ENCODE results near the gene CCDC92.

CCDC92 gene

GRCh38 chr12:124011435-124012115 lies 38.9 kb upstream of the CCDC92 start:
- peaks cover 3% of the 10 kb centered on the region; the same call in 1 of the 2 replicates for H3F3A ChIP-seq (ENCODE audit: control insufficient read depth, insufficient read depth)
- no peaks in the 10 kb centered on the region for H4K20me1 ChIP-seq (ENCODE audit: control insufficient read depth, insufficient read depth, low read depth, low read length)
- no peak overlapping the region for H3K27ac ChIP-seq (ENCODE audit: low read depth, low read length)
- no peaks in the 10 kb centered on the region for H3K27me3 ChIP-seq (ENCODE audit: control insufficient read depth, low read length)
- no peak overlapping the region for H3K4me2 ChIP-seq (ENCODE audit: low read length)
- no peak for TF ChIP-seq EZH2phosphoT487 (IDR thresholded peaks at IDR 0.05; ENCODE audit: borderline replicate concordance, low read length)
- no peak for TF ChIP-seq CTCF (IDR thresholded peaks at IDR 0.05; ENCODE audit: low read depth, low read length, poor library complexity, severe bottlenecking)
- H3K79me2 ChIP-seq (ENCODE audit: control insufficient read depth, low read length), result peaks cover 3% of the 10 kb centered on the region; the same call in 1 of the 2 replicates
- no peaks in the 10 kb centered on the region for H3K9me3 ChIP-seq (ENCODE audit: control insufficient read depth, insufficient read depth, low read length)
- H3K4me1 ChIP-seq (ENCODE audit: control insufficient read depth, low read length), result peaks cover 3% of the 10 kb centered on the region
- no peaks in the 10 kb centered on the region for H3K9me2 ChIP-seq (replicated peaks; ENCODE audit: control insufficient read depth, low read length)
- H3K4me3 ChIP-seq (ENCODE audit: low read length), result no peak overlapping the region
- H3K36me3 ChIP-seq (ENCODE audit: control insufficient read depth, low read length), result peaks cover 62% of the 10 kb centered on the region

- TF ChIP-seq CTCF (IDR thresholded peaks at IDR 0.05; ENCODE audit: low read depth, low read length, poor library complexity, severe bottlenecking) (no peak), EZH2phosphoT487 (IDR thresholded peaks at IDR 0.05; ENCODE audit: borderline replicate concordance, low read length) (no peak)
- no peaks in the 10 kb centered on the region for H3K9me3 ChIP-seq (ENCODE audit: control insufficient read depth, insufficient read depth, low read length)
- H3K36me3 ChIP-seq (ENCODE audit: control insufficient read depth, low read length), result peaks cover 66% of the 10 kb centered on the region
- H3F3A ChIP-seq (ENCODE audit: control insufficient read depth, insufficient read depth), result no peaks in the 10 kb centered on the region
- no peaks in the 10 kb centered on the region for H4K20me1 ChIP-seq (ENCODE audit: control insufficient read depth, insufficient read depth, low read depth, low read length)
- H3K4me1 ChIP-seq (ENCODE audit: control insufficient read depth, low read length), result peaks cover 12% of the 10 kb centered on the region
- peaks cover 5% of the 10 kb centered on the region; the same call in 1 of the 2 replicates for H3K79me2 ChIP-seq (ENCODE audit: control insufficient read depth, low read length)
- no peak overlapping the region for H3K27ac ChIP-seq (ENCODE audit: low read depth, low read length)
- H3K9me2 ChIP-seq (replicated peaks; ENCODE audit: control insufficient read depth, low read length), result no peaks in the 10 kb centered on the region
- H3K4me3 ChIP-seq (ENCODE audit: low read length), result no peak overlapping the region
- no peaks in the 10 kb centered on the region for H3K27me3 ChIP-seq (ENCODE audit: control insufficient read depth, low read length)
- no peak overlapping the region for H3K4me2 ChIP-seq (ENCODE audit: low read length)
These were observed 38.1 kb upstream of the CCDC92 start for GRCh38 chr12:124010687-124011086.

GRCh38 chr12:124009781-124010180 lies 37.1 kb upstream of the CCDC92 start:
- Histone ChIP-seq H3K27me3 (ENCODE audit: control insufficient read depth, low read length) (no peaks in the 10 kb centered on the region), H3K79me2 (ENCODE audit: control insufficient read depth, low read length) (peaks cover 8% of the 10 kb centered on the region; the same call in 1 of the 2 replicates), H3K27ac (ENCODE audit: low read depth, low read length) (no peak overlapping the region), H4K20me1 (ENCODE audit: control insufficient read depth, insufficient read depth, low read depth, low read length) (no peaks in the 10 kb centered on the region), H3F3A (ENCODE audit: control insufficient read depth, insufficient read depth) (no peaks in the 10 kb centered on the region), H3K4me2 (ENCODE audit: low read length) (no peak overlapping the region), H3K4me1 (ENCODE audit: control insufficient read depth, low read length) (peaks cover 19% of the 10 kb centered on the region), H3K4me3 (ENCODE audit: low read length) (no peak overlapping the region), H3K9me2 (replicated peaks; ENCODE audit: control insufficient read depth, low read length) (no peaks in the 10 kb centered on the region), H3K9me3 (ENCODE audit: control insufficient read depth, insufficient read depth, low read length) (no peaks in the 10 kb centered on the region), H3K36me3 (ENCODE audit: control insufficient read depth, low read length) (peaks cover 72% of the 10 kb centered on the region)
- no peak for TF ChIP-seq EZH2phosphoT487 (IDR thresholded peaks at IDR 0.05; ENCODE audit: borderline replicate concordance, low read length)
- TF ChIP-seq CTCF (IDR thresholded peaks at IDR 0.05; ENCODE audit: low read depth, low read length, poor library complexity, severe bottlenecking), result no peak
